CD4-positive, alpha-beta memory T cell (primary cell): ENCODE data around the gene ERC1. TPM values are rescaled to one million over a fixed set of nuclear protein-coding genes. Genes with fewer than 3 reads are reported as not detected.

ENCODE experiments used
- CTCF ChIA-PET: fragments of 350-600 bp; sonication (Branson Sonifier 250); formaldehyde crosslinking; loops from one replicate; lab custom pipeline; 2021; ENCODE audit warnings: inconsistent platforms; ENCODE audit not compliant: partially characterized antibody; lab: Charles Lee
- POLR2A ChIA-PET: fragments of 350-600 bp; sonication (Branson Sonifier 250); formaldehyde crosslinking; loops from one replicate; lab custom pipeline; 2021; ENCODE audit not compliant: partially characterized antibody; lab: Charles Lee
- DNase-seq, 5 donors: peaks; one replicate each; pipeline versions ENCODE4 v3.0.0 to v3.0.0-alpha.2; 2020 to 2022; ENCODE audit warnings: mixed read lengths in 1 of 5
- H3K27ac ChIP-seq: one replicate; pipeline ENCODE4 v1.7.0; 2013; ENCODE audit warnings: low read depth, low read length
- H3K27me3 ChIP-seq: 2 replicates; pipeline ENCODE4 v1.7.0; 2013; ENCODE audit warnings: mild to moderate bottlenecking, low read length, moderate library complexity; ENCODE audit not compliant: insufficient read depth
- H3K36me3 ChIP-seq: 2 replicates; pipeline ENCODE4 v1.7.0; 2013; ENCODE audit warnings: mild to moderate bottlenecking, low read length, moderate library complexity; ENCODE audit not compliant: insufficient read depth
- H3K4me1 ChIP-seq: 2 replicates; pipeline ENCODE4 v1.7.0; 2013; ENCODE audit warnings: mild to moderate bottlenecking, low read length, moderate library complexity; ENCODE audit not compliant: insufficient read depth
- H3K4me3 ChIP-seq, 2 donors: one replicate each; pipeline ENCODE4 v1.7.0; 2013; ENCODE audit warnings: low read length in 2 of 2, mild to moderate bottlenecking in 1 of 2
- H3K9me3 ChIP-seq, 2 donors: one replicate each; pipeline ENCODE4 v1.7.0; 2013; ENCODE audit warnings: low read length in 2 of 2, control low read depth in 1 of 2; ENCODE audit not compliant: control insufficient read depth in 1 of 2
- H3K27ac Mint-ChIP-seq, 7 donors: one replicate each; pipeline ENCODE4 v1.8.0; 2020 to 2021; ENCODE audit warnings: mixed read lengths in 7 of 7, mild to moderate bottlenecking in 6 of 7, inconsistent platforms in 3 of 7, moderate library complexity in 3 of 7
- H3K27me3 Mint-ChIP-seq, 2 donors: one replicate each; pipeline ENCODE4 v1.8.0; 2020 to 2021; ENCODE audit warnings: mixed read lengths in 2 of 2
- H3K36me3 Mint-ChIP-seq, 2 donors: one replicate each; pipeline ENCODE4 v1.8.0; 2020 to 2021; ENCODE audit warnings: mixed read lengths in 2 of 2, inconsistent platforms in 1 of 2, mild to moderate bottlenecking in 1 of 2
- H3K4me1 Mint-ChIP-seq, 4 donors: one replicate each; pipeline ENCODE4 v1.8.0; 2020 to 2021; ENCODE audit warnings: mixed read lengths in 4 of 4, mild to moderate bottlenecking in 1 of 4
- H3K4me3 Mint-ChIP-seq, 8 donors: one replicate each; pipeline ENCODE4 v1.8.0; 2020 to 2021; ENCODE audit warnings: mixed read lengths in 8 of 8, mild to moderate bottlenecking in 7 of 8, moderate library complexity in 6 of 8, inconsistent platforms in 3 of 8
- H3K9me3 Mint-ChIP-seq, 8 donors: one replicate each; pipeline ENCODE4 v1.8.0; 2020 to 2021; ENCODE audit warnings: mixed read lengths in 8 of 8, mild to moderate bottlenecking in 5 of 8, inconsistent platforms in 3 of 8, moderate library complexity in 1 of 8
- intact Hi-C: fragments of 100-400 bp; cut with micrococcal nuclease; formaldehyde crosslinking; loops from one replicate; pipeline ENCODE4 v1.15.1; 2023
- polyA plus RNA-seq, 2 donors: library from polyadenylated mRNA; unstranded; fragments of 300-500 nt; fragmentation: Illumina TruSeq; gene quantifications; one replicate each; pipeline ENCODE4 v1.2.3, GENCODE V29; 2021
- total RNA-seq, 2 experiments: library from RNA; stranded (reverse); gene quantifications; one replicate each; pipeline ENCODE4 v1.2.3, GENCODE V29; 2021

The ERC1 gene
- total and polyA plus RNA-seq, 4 experiments from 2014 or later, result 4.0 to 41.7 (median 28.7) TPM

GRCh38 chr12:979349-979748 is 11.7 kb upstream of the ERC1 start:
- POLR2A ChIA-PET, result no interaction called here
- no peaks in the 10 kb centered on the region for H3K27me3 Mint-ChIP-seq
- H3K9me3 Mint-ChIP-seq, result no peaks in the 10 kb centered on the region
- H3K4me1 Mint-ChIP-seq, result peaks cover 0 to 2% (median 0%) of the 10 kb centered on the region in 4 donors
- no peak overlapping the region for H3K4me3 ChIP-seq
- CTCF ChIA-PET, result no interaction called here
- H3K4me1 ChIP-seq, result no peaks in the 10 kb centered on the region
- no peak overlapping the region for H3K4me3 Mint-ChIP-seq
- DNase-seq, result no peak
- no peaks in the 10 kb centered on the region for H3K36me3 ChIP-seq
- H3K27ac ChIP-seq, result no peak overlapping the region
- H3K9me3 ChIP-seq, result no peaks in the 10 kb centered on the region
- no peaks in the 10 kb centered on the region for H3K36me3 Mint-ChIP-seq
- intact Hi-C loops, result no loop called here
- H3K27me3 ChIP-seq, result no peaks in the 10 kb centered on the region
- peak overlapping the region in 1 of 7 donors; percentile 42 for H3K27ac Mint-ChIP-seq

GRCh38 chr12:981176-981828 is 9.7 kb upstream of the ERC1 start:
- no peak for DNase-seq
- Histone ChIP-seq H3K36me3 (no peaks in the 10 kb centered on the region), H3K4me1 (no peaks in the 10 kb centered on the region), H3K27ac (no peak overlapping the region), H3K27me3 (no peaks in the 10 kb centered on the region), H3K9me3 (no peaks in the 10 kb centered on the region), H3K4me3 (no peak overlapping the region)
- Mint-ChIP-seq H3K36me3 (no peaks in the 10 kb centered on the region), H3K4me3 (no peak overlapping the region), H3K9me3 (no peaks in the 10 kb centered on the region), H3K27me3 (no peaks in the 10 kb centered on the region), H3K27ac (peak overlapping the region in 1 of 7 donors; percentile 42), H3K4me1 (no peaks in the 10 kb centered on the region)
- ChIA-PET POLR2A (interaction anchor here (1.4 kb wide), 1 partner anchor 9 kb away, joined by 3 read pairs; no protein-coding TSS in a partner anchor), CTCF (no interaction called here)
- intact Hi-C loops, result no loop called here

GRCh38 chr12:981961-982360 is 9.1 kb upstream of the ERC1 start:
- intact Hi-C loops, result no loop called here

GRCh38 chr12:988646-989045 is 2.4 kb upstream of the ERC1 start:
- Mint-ChIP-seq H3K4me1 (peaks cover 24 to 38% (median 31%) of the 10 kb centered on the region in 4 donors), H3K27me3 (no peaks in the 10 kb centered on the region), H3K4me3 (peak overlapping the region in 3 of 8 donors; percentile 1 to 61 (median 57)), H3K27ac (peak overlapping the region in 3 of 7 donors; percentile 18 to 78 (median 23)), H3K36me3 (peaks cover 0 to 4% of the 10 kb centered on the region in 2 donors), H3K9me3 (peaks cover 0 to 2% (median 0%) of the 10 kb centered on the region in 8 donors)
- no peak for DNase-seq
- Histone ChIP-seq H3K4me1 (peaks cover 31% of the 10 kb centered on the region), H3K27ac (no peak overlapping the region), H3K27me3 (no peaks in the 10 kb centered on the region), H3K36me3 (no peaks in the 10 kb centered on the region), H3K9me3 (no peaks in the 10 kb centered on the region), H3K4me3 (no peak overlapping the region)
- ChIA-PET POLR2A (no interaction called here), CTCF (no interaction called here)
- intact Hi-C loops, result no loop called here

More at GRCh38 chr12:981961-982360, 9.1 kb upstream of the ERC1 start:
- no peaks in the 10 kb centered on the region for H3K27me3 ChIP-seq
- Mint-ChIP-seq H3K4me3 (no peak overlapping the region), H3K27ac (no peak overlapping the region), H3K9me3 (no peaks in the 10 kb centered on the region), H3K27me3 (no peaks in the 10 kb centered on the region), H3K36me3 (no peaks in the 10 kb centered on the region), H3K4me1 (no peaks in the 10 kb centered on the region)
- no peaks in the 10 kb centered on the region for H3K36me3 ChIP-seq
- DNase-seq, result no peak
- no peaks in the 10 kb centered on the region for H3K9me3 ChIP-seq
- H3K27ac ChIP-seq, result no peak overlapping the region
- H3K4me3 ChIP-seq, result no peak overlapping the region
- no peaks in the 10 kb centered on the region for H3K4me1 ChIP-seq
- POLR2A ChIA-PET, result interaction anchor here (1.4 kb wide), 1 partner anchor 9 kb away, joined by 3 read pairs; no protein-coding TSS in a partner anchor
- CTCF ChIA-PET, result interaction anchor here (0.7 kb wide), 1 partner anchor 168 kb away, joined by 4 read pairs; no protein-coding TSS in a partner anchor

GRCh38 chr12:989051-989450 is 2.0 kb upstream of the ERC1 start:
- Histone ChIP-seq H3K4me3 (no peak overlapping the region), H3K4me1 (peaks cover 31% of the 10 kb centered on the region), H3K9me3 (no peaks in the 10 kb centered on the region), H3K27ac (no peak overlapping the region), H3K36me3 (no peaks in the 10 kb centered on the region), H3K27me3 (no peaks in the 10 kb centered on the region)
- ChIA-PET POLR2A (no interaction called here), CTCF (no interaction called here)
- intact Hi-C loops, result no loop called here
- no peak for DNase-seq
- Mint-ChIP-seq H3K27me3 (no peaks in the 10 kb centered on the region), H3K27ac (peak overlapping the region in 5 of 7 donors; percentile 7 to 78 (median 62)), H3K4me1 (peaks cover 24 to 38% (median 31%) of the 10 kb centered on the region in 4 donors), H3K36me3 (peaks cover 0 to 4% of the 10 kb centered on the region in 2 donors), H3K9me3 (peaks cover 0 to 2% (median 0%) of the 10 kb centered on the region in 8 donors), H3K4me3 (peak overlapping the region; percentile 35 to 92 (median 60))

- H3K4me3 Mint-ChIP-seq, result peak overlapping the region; percentile 69 to 92 (median 84)
- DNase-seq, result peak in 3 of 5 donors; percentile 38 to 50 (median 48)
- no peaks in the 10 kb centered on the region for H3K36me3 ChIP-seq
- no peaks in the 10 kb centered on the region for H3K27me3 ChIP-seq
- peak overlapping the region; percentile 69 to 78 for H3K4me3 ChIP-seq
- peaks cover 24 to 38% (median 32%) of the 10 kb centered on the region in 4 donors for H3K4me1 Mint-ChIP-seq
- CTCF ChIA-PET, result interaction anchor here (0.6 to 1.2 kb wide), 7 partner anchors 40 to 801 kb away, joined by 3 to 9 read pairs (median 3); partner anchors contain the start of gene RAD52
- no peaks in the 10 kb centered on the region for H3K9me3 ChIP-seq
- POLR2A ChIA-PET, result interaction anchor here (0.6 to 3.1 kb wide), 8 partner anchors 8 to 604 kb away, joined by 3 to 32 read pairs (median 3); partner anchors contain the start of genes FBXL14, RAD52 and WNK1
- peaks cover 31% of the 10 kb centered on the region for H3K4me1 ChIP-seq
- H3K9me3 Mint-ChIP-seq, result peaks cover 0 to 2% (median 0%) of the 10 kb centered on the region in 8 donors
- H3K27ac ChIP-seq, result peak overlapping the region; percentile 69
- no peaks in the 10 kb centered on the region for H3K27me3 Mint-ChIP-seq
- intact Hi-C loops, result loop anchor here (5.0 kb wide), 1 partner anchor 602 kb away; the partner anchor contains the start of gene FBXL14
- H3K27ac Mint-ChIP-seq, result peak overlapping the region; percentile 62 to 96 (median 82)
- H3K36me3 Mint-ChIP-seq, result peaks cover 0 to 4% of the 10 kb centered on the region in 2 donors
Measured at GRCh38 chr12:989751-990660, 1.0 kb upstream of the ERC1 start.
